GM19043 (cell line): Measurements from ENCODE around the gene SLC16A11.

ENCODE experiments used
- ATAC-seq: cut with Tn5 transposase; IDR thresholded peaks from one replicate; pipeline ENCODE4 v1.9.1; 2021; ENCODE audit warnings: low read depth; ENCODE audit not compliant: unreplicated experiment

SLC16A11 gene

DNA sequence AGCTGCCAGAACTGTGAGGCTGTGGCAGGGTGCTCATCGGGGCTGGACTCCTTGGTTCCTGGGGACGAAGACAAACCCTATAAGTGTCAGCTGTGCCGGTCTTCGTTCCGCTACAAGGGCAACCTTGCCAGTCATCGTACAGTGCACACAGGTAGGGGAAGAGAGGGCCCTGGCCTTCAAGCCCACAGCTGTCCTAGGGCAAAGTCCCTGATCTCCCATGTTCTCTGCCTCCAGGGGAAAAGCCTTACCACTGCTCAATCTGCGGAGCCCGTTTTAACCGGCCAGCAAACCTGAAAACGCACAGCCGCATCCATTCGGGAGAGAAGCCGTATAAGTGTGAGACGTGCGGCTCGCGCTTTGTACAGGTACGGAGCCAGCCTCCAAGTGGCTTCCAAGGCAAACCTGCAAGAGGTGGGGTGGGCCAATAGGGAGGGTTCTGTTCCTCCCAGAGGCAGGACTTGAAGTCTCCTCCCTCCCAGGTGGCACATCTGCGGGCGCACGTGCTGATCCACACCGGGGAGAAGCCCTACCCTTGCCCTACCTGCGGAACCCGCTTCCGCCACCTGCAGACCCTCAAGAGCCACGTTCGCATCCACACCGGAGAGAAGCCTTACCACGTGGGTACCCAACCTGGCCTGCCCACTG is 17.3 kb downstream of the SLC16A11 start:
- ATAC-seq, result no peak

GRCh38 chr17:7025245-7025644 is 18.6 kb downstream of the SLC16A11 start:
- ATAC-seq, result no peak

- ATAC-seq, result no peak
These were observed 19.5 kb downstream of the SLC16A11 start for GRCh38 chr17:7024402-7024785.

GRCh38 chr17:7023576-7024401 is 20.1 kb downstream of the SLC16A11 start:
- ATAC-seq, result no peak

DNA sequence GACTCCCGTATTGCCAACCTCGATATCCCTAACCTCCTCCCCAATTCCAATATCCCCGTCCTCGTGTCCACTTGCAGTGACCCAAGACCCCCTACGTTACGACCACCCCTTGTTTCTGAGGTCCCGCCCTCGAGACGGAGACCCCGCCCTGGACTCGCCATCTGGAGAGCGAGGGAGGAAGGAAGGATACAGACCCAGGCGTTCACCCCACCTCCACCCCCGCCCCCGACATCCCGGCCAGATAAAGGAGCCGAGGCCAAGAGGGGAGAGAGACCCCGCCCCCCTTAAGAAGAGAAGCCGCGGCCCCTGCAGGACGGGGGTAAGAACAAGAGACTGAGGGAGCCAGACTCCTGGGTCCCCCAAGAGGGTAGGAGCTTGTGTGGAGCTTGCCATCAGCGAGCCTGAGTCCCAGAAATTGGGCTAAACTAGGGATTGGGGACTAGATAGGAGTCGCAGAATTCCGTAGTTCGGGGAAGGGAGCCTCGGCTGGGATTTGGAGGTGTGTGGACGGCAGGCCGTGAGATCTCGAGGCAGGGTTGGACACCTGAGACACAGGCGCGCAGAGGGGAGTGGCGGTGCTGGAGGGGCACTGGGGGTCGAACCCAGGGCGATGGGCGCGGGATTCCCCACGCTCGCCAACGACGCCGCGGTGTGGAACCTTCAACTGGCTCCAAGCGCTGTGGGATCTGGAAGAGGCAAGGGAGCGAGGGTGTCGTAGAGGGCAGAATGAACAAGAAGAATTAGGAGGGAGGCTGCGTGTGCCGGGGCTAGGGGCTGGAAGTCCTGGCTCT is 20.9 kb downstream of the SLC16A11 start, which contains the start of gene BCL6B:
BCL6B (plus strand) TSS at position 270 of the 791 bp plus-strand sequence. CDS start 622 bp downstream, outside the sequence.
- ATAC-seq, result no peak

GRCh38 chr17:7021993-7022778 is 21.7 kb downstream of the SLC16A11 start:
- no peak for ATAC-seq

GRCh38 chr17:7020894-7021664 is 22.8 kb downstream of the SLC16A11 start:
- no peak for ATAC-seq

DNA sequence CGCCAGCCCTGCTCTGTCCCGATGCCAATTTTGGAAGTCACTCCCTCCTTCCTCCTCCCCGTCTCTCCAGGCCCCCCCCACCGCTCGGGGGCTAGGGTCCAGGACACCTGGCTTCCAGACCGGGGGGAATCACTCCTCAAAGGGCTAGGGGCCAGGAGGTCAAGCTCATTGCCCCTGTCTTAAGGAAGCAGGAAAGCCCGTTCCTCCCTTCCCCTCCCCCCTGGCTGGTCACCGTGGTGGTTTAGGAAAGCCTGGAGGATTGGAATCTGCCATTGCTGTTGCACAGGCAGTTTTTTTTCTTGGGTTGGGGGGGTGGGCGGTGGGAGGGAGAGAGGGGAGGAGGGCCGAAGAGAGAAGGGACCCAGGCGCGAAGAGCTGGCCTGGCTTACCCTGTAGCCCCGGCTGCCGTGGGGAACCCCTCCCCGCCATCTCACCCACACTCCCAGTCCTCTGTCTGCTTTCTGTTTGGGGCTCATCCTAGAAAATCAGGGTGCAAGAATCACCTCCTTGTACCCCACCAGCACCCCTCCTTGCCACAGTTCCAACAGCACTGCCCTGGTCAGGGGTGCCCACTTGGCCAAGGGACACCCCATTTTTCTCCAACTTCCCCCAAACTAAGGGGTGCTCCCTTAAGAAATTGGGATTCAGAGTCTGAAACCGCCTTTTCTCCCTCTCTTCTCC is 23.9 kb downstream of the SLC16A11 start:
- no peak for ATAC-seq

GRCh38 chr17:7019367-7019766 is 24.5 kb downstream of the SLC16A11 start:
- ATAC-seq, result no peak

DNA sequence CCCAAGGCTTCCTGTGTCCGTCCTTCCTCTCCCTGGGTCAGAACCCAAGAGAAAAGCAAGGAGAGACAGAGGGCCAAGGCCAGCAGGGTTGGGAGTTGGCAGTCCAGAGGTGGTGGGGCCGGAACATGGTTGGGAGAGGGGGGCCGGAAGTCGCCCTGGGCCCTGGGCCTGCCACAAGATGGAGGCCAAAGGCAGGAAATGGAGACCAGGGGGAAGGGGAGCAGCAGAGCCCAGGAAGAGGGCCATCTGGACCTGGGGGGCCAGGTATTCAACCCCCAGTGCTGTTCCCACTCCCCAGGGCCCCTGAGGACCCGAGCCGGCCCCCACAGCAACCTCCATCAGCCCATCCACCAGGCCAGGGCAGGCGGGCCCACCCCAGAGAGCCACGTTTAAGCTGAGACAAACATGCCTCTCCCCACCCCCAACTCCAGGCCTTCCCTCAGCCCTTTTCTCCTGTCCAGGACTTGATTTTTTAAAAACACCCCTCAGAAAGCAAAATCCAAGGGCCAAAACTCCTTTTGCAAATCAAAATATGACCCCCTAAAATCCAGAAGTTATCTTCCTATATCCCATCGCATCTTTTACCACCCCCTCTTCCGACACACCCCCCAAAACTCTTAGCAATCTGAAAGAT is 25.4 kb downstream of the SLC16A11 start:
- ATAC-seq, result no peak

- no peak for ATAC-seq
These were observed 26.1 kb downstream of the SLC16A11 start for GRCh38 chr17:7017827-7018200.

DNA sequence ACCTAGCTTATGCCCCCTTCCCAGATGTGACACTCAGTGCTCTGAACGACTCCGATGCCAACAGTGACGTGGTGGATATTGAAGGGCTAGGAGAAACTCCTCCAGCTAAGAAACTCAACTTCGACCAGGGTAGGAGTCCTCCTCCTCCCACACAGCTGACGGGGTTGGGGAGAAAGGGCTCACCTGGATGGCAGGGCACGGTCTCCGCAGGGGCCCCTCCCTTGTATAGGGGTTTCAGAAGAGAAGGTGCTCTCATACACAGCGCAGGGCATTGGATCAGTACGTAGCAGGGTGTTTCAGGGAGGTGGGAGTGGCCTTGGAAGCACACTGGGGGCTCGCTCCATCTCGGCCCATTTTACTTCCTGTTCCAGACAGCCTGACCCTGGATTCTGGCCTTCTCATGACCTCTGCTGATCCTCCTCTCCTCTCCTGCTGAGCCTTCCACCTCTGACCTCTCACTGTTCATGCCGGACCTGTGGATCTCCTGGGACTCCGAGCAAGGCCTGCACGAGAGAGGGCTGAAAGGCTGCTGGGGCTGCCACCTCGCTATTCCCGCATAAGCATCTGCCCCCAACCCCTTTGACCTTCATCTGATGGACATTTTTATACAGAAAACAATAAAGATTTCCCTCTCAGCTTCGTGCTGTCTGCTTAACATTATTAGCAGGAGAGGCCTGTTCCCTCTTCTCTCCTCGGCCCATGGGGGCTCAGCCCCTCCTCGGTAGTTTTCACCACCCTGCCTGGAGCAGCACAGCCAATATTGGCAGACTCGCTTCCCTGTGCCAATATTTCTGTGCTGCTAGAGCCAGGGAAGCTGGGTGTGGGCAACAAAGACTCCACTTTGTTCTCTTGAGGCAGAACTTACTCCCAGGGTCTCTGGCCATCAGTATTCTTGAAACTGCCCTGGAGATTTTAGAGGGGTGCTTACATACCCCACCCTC is 26.7 kb downstream of the SLC16A11 start:
- ATAC-seq, result no peak

GRCh38 chr17:7016418-7016817 is 27.5 kb downstream of the SLC16A11 start:
- no peak for ATAC-seq

GRCh38 chr17:7014995-7015958 is 28.6 kb downstream of the SLC16A11 start:
- ATAC-seq, result peak; percentile 17

DNA sequence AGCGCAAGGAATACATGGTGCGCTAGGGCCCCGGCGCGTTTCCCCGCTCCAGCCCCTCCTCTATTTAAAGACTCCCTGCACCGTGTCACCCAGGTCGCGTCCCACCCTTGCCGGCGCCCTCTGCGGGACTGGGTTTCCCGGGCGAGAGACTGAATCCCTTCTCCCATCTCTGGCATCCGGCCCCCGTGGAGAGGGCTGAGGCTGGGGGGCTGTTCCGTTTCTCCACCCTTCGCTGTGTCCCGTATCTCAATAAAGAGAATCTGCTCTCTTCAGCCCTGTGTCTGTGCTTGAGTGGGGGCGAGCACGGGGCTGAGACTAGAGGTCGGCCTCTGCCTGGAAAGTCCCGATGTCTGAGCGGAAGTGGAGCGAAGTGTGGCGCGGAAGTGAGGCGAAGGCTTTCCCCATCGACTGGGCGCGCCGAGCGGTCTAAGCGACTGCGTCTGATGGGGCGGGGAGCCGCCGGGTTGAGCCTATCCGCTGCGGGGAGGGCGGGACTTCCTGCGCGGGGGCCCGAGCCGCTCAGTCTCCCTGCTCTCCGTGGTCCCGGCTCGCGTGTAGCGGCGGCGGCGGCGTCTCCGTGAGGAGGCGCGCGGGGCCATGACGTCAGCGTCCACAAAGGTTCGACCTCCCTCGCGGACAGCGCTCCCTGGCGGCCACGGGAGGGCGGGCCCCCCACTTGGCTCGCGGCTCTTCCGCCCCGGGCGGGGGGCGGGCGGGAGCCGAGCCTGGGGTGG is 29.5 kb downstream of the SLC16A11 start:
- peak; percentile 79 for ATAC-seq

DNA sequence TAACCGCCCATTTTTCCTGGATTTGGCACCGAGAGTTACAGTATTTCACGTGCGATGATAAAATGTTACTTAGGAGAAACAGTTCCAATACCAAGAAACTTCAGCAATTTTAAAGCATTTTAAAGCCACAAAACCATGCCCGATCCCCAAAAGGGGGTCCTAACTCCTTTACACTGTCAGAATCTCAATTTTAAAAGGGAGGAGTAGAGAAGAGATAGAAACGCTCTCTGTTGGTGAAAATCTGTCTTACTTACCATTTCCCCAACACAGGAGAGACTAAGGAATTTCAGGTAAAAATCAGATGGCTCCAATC is 32.0 kb downstream of the SLC16A11 start:
- no peak for ATAC-seq
